Measurements from ENCODE around the gene ETFBKMT. TPM values are rescaled to one million over a fixed set of nuclear protein-coding genes. Genes with fewer than 3 reads are reported as not detected.
"Not testable (repeated sequence)": the region's sequence is repeated elsewhere in the genome, so short reads cannot be mapped to it uniquely, and the experiment has no call there.

Gene ETFBKMT
- total RNA-seq, 1 donor from 2014 or later: 2.2 TPM

- not testable (repeated sequence) for DNase-seq (ENCODE audit: low read depth in 2 of 2)
These were observed 59.2 kb downstream of the ETFBKMT start for GRCh38 chr12:31718542-31719198.

DNA sequence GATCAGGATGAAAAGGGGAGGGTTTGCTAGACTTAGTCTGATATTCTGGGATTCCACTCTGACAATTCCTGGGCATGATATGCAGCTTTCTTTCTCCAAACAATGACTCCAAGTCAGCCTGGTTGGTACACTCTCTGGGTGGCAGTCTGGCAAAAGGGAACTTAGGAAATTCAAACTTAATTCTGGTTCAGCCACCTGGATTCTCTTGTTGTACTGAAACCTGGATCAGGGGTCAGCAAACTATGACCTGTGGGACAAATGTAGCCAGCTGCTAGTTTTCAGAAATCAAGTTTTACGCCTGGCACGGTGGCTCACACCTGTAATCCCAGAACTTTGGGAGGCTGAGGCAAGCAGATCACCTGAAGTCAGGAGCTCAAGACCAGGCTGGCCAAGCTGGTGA, 63.1 kb downstream of the ETFBKMT start:
- DNase-seq (ENCODE audit: low read depth in 2 of 2): no peak

Other genes with a start within 250 kb of the ETFBKMT start
- gene DENND5B, start 68.6 kb upstream of the ETFBKMT start, total RNA-seq: 5.8 and 7.2 TPM in 2 replicates
- 7.8 and 15.1 TPM in 2 replicates for gene AMN1, start 69.3 kb downstream of the ETFBKMT start, total RNA-seq